ENCODE measurements around the gene TCTN1.

GRCh38 chr12:110574044-110574443 is 39.9 kb upstream of the TCTN1 start:
- no peak for TF ChIP-seq CTCF (IDR thresholded peaks at IDR 0.05)
- TF ChIP-seq POLR2A (IDR thresholded peaks at IDR 0.05) = no peak
- no peak for TF ChIP-seq EP300 (IDR thresholded peaks at IDR 0.05)

Data from tibial nerve (tissue), 4 donors.